ENCODE results near the gene TMEM151A.

TMEM151A gene

GRCh38 chr11:66282468-66283455 lies 8.9 kb upstream of the TMEM151A start:
- in situ Hi-C loops (cut with MboI; ENCODE audit: low sequenced_read_pairs), result no loop called here

DNA sequence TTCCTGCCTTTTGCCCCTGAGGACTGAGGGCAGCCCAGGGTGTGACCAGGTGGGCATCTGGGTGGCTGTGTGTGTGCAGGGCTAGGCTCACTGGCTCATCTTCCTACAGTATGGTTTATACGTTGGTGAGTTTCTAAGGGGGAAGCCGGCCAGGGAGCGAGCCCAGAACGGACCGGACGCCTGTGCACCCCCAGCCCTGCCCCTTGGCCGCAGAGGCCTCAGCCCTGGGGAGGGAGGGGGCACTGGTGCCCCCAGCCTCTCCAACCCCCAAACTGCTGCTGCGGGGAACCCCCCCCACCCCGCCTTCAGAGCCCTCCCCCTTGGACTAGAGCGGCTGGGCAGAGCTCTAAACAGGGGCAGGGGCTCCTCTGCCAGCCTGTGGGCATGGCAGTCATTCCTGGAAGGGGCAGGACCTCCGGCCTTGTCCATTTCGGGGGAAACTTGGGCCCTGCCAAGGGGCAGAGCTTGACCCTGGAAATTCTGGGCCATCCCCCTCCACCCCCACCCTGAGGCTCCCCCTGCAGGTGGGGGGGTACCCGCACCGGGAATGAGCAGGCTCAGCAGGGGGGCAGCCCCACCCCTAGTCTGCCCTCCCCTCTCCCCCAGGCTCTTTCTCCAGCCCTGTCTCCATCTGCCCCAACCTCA lies 8.1 kb upstream of the TMEM151A start:
- in situ Hi-C loops (cut with MboI; ENCODE audit: low sequenced_read_pairs), result no loop called here

DNA sequence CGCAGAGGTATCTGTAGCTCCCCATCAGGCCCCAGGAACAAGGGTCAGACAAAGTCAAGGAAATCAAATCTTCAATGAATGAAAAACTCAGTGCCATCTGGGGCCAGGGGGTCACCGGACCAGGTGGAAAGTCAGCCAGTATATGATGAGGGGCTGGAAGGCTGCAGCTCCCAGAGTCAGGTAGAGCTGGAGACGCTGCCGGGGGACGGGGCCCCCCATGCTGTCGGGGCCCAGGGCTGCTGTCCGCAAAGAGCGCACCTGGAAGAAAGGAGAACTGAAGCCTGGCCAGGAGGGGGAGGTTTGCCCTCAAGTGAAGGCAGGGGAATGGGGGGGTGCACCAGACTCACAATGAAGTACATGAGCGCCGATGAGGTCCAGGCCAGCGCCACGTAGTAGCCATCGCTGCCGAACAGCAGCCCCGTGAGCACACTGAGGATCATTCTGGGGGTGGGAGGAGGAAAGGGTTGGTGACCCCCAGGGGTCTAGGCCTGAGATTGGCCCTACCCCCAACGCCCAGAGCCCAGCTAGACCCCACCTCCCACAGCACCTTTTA lies 7.1 kb upstream of the TMEM151A start:
- in situ Hi-C loops (cut with MboI; ENCODE audit: low sequenced_read_pairs), result no loop called here

DNA sequence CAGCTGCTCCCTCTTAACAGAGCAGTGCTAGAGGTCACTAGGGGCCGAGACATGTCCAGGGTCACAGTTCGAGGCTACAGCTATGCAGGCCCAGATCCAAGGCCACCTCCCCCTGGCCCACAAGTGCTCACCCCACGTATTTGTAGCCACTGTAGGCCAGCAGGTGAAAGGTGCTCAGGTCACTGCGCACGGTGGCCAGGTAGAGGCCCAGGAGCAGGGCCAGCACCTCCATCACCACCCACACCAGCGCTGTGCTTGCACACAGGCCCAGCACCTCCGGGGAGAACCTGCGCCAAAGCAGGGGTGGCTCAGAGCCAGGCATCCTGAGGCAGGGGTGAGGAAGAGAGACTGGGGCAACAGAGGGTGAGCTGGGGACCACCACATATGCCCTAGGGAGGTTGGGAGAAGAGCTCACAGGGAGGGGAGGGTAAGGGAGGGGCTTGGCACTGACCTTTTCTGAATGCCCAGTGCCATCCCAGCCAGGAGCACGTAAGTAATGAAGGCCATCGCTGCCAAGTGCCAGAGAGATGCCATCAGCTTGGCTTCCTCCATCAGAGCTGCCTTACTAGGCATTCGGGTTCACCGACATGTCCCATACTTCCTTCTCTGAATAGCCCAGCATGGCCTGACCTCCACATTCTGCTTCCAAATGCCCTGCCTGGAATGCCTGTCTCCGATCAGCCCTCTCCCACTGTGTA lies 6.3 kb upstream of the TMEM151A start:
- in situ Hi-C loops (cut with MboI; ENCODE audit: low sequenced_read_pairs), result no loop called here

- in situ Hi-C loops (cut with MboI; ENCODE audit: low sequenced_read_pairs), result no loop called here
These were observed 5.0 kb upstream of the TMEM151A start for GRCh38 chr11:66286699-66287098.

DNA sequence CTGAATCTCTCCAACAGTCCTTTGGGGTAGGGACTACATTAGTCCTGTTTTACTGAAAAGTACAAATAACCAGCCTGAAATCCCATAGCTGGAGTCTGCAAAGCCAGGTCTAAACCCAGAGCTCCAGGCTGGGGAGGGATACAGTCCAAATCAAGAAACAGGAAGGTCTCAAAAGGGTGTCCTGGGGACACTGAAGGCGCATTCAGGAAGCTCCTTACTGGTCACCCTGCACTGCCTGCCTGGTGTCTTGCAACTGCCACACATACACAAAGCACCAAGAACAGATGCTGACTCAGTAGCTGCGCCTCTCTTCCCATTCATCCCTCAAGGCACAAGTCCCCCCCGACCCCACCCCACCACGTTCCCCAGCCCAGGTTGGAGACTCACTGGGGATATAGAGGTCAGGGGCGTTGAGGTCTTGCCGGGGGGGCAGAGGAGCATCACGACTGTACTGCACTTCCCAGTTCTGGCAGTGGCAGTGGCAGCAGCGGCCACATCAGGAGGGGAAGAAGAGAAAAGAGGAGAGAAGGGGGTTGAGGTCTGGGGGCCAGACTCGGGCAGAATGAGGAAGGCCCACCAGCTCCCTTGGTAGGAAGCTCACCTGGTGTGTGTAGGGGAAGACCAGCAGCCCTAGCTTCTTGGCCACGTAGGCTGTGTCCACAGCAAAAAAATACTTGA lies 4.3 kb upstream of the TMEM151A start:
- in situ Hi-C loops (cut with MboI; ENCODE audit: low sequenced_read_pairs), result no loop called here

GRCh38 chr11:66287889-66288670 lies 3.6 kb upstream of the TMEM151A start:
- in situ Hi-C loops (cut with MboI; ENCODE audit: low sequenced_read_pairs), result no loop called here

DNA sequence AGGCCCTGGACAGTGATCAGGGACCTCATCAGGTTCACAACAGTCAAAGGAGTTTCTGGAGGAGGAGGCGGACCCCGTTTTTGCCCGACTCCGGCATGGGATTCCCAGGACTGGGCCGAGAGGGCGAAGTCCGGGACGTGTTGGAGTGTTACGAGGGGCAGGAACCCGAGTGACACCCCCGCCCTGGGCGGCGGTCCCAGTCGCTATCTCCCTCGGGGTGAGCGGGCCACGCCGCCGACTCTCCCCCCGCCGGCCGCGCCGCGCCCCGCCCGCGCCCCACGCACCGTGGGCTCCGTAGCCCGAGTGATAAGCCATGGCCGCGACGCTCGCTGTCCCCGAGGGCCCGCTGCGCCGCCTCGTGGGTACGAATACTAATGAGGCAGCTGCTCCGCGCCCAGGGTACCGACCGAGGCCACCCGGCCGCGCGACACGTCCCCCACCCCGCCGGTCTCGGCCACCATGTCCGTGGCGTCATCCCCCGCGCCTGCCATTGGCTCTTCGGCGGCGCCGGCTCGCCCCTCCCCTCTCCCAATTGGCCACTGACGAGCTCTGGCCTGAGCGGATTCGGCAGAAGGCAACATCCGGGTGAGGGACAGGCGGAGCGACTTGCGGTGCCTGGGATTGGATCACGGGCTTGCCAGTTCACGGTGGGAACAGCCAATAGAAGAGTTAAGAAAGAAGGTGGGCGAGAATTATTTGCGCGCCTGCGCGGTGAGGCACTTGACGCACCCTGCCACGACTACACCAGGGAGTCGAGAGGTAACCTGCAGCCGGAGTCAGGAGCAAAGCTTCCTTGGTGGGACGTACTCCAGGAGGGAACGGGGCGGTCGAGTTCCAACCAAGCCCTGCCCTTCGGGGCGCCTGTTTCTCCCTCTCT lies 2.8 kb upstream of the TMEM151A start, which contains the start of gene YIF1A:
YIF1A (minus strand) TSS at position 473 of the 877 bp plus-strand sequence; CDS start at position 315, 158 bp downstream.
- in situ Hi-C loops (cut with MboI; ENCODE audit: low sequenced_read_pairs), result no loop called here

DNA sequence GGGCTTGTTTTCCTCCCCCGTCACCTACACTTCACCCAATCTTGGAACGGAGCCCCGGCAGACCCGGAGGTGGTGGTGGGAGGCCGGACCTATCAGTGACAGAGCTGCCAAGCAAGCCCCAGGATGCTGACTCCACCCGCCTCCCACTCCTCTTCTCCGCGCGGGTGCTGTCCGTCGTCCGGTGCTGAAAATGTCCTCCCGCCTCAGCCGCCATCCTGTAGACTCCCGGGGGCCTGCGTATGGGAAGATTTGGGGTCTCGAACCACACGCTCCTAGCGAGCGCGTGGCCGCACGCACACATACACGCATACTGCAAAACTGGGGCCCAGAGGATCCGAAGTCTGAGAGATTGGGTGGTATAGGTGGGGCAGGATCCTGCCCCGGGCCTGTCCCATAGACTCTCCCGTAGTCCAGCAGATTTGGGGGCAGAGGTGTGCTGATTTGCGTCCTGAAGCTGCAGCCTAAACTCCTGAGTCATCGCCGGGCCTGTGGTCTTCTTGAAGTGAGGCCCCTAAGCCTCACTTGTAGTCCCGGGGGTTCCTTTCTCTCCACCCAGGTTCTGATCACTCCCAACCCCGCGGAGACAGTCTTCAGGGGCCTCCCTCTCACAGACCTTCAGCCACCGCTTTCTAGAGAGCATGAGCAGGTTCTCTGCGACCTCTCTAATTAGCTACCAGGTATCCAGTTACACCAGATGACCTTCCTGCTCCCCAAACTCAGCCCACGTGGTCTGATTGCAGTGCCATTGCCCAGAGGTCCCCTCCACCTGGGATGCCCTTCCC lies 2.0 kb upstream of the TMEM151A start:
- in situ Hi-C loops (cut with MboI; ENCODE audit: low sequenced_read_pairs), result no loop called here

GRCh38 chr11:66290330-66290621 lies 1.4 kb upstream of the TMEM151A start:
- in situ Hi-C loops (cut with MboI; ENCODE audit: low sequenced_read_pairs), result no loop called here

DNA sequence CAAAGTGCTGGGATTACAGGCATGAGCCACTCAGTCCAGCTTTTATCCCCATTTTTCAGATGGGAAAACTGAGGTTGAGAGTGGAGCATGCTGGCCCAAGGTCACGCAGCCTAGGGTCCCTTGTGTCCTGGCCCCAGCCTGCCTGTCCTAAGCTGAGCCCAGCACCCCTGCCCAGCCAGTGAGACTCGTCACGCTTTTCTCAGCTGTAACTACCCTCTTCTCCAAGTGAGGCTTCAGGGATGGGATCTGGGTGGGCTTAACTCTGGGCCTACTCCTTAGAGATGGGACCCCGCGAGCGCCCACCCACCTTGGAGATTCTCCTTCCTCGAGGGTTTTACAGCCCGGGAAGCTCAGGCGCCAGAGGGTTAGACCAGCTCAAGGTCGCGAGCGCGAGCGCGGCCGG lies 390 bp upstream of the TMEM151A start:
- in situ Hi-C loops (cut with MboI; ENCODE audit: low sequenced_read_pairs), result no loop called here

DNA sequence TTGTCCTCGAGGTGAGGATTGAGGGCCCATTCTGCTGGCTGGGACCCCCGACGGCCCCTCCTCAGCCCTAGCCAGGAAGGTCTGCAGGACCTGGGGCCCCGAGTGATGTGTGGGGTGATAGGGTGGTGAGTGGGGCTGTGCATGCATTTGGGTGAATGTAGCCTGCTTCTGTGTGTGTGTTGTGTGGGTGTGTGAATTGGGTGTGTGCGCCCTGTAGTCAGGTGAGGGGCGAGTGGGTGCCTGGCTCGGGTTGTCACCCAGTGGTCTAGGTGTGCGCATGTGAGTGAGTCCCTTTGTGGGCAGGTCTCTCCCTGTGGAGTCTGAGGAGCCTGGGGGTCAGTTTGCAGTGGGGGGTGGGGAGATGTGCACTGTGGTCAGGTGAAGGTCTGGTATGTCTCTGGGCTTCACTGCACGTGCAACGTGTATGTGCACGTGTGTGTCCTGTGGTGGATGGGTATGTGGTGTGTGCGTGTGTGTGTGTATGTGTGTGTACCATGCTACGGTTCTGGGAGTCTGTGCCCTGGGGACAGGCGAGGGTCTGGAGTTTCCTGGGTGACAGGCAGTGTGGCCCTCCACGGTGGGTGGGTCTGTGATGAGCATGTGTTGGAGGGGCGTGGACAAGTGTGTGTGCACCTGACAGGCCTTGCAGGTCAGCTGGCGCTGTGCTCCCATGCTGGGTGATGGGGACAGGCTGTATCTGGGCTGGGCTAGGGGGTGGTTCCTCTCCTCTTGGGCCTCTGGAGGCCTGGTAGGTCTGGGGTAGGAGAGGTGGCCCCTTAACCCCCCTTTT lies 1.0 kb downstream of the TMEM151A start:
- in situ Hi-C loops (cut with MboI; ENCODE audit: low sequenced_read_pairs), result no loop called here

GRCh38 chr11:66293352-66293751 lies 1.7 kb downstream of the TMEM151A start:
- in situ Hi-C loops (cut with MboI; ENCODE audit: low sequenced_read_pairs), result no loop called here

- in situ Hi-C loops (cut with MboI; ENCODE audit: low sequenced_read_pairs), result no loop called here
These were observed 2.3 kb downstream of the TMEM151A start for GRCh38 chr11:66293777-66294625.

- in situ Hi-C loops (cut with MboI; ENCODE audit: low sequenced_read_pairs), result no loop called here
These were observed 3.2 kb downstream of the TMEM151A start for GRCh38 chr11:66294626-66295620.
